ENCODE data around the gene PTGER2.

DNA sequence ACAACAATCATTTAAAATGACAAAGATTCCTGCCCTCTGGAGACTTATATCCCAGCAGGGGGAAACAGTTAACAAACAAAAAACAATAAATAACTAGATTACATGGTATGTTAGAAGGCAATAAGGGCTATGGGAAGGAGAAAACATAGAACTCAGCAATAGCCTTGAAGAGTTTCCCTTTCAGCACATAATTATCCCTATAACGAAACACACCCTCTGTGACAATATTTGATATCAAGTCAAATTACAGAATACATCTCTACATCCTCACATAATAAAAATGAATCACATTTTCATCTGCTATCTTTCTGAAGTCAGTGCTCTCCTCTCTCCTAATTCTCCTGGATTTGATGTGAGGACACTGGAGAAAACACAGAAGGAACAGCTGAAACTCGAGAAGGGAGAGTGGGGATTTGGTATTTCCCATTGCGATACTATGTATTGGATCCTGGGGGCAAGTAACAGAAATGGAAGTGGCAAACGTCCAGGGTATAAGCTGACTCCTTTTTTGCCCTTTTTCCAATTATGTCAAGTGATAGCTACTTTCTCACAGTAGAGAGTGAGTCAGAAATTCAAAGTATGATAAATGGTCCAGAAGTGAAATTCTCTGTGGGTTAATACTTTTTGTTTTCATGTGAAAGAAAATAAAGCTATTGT lies 9.7 kb upstream of the PTGER2 start:
- TF ChIP-seq, protein P1, sequence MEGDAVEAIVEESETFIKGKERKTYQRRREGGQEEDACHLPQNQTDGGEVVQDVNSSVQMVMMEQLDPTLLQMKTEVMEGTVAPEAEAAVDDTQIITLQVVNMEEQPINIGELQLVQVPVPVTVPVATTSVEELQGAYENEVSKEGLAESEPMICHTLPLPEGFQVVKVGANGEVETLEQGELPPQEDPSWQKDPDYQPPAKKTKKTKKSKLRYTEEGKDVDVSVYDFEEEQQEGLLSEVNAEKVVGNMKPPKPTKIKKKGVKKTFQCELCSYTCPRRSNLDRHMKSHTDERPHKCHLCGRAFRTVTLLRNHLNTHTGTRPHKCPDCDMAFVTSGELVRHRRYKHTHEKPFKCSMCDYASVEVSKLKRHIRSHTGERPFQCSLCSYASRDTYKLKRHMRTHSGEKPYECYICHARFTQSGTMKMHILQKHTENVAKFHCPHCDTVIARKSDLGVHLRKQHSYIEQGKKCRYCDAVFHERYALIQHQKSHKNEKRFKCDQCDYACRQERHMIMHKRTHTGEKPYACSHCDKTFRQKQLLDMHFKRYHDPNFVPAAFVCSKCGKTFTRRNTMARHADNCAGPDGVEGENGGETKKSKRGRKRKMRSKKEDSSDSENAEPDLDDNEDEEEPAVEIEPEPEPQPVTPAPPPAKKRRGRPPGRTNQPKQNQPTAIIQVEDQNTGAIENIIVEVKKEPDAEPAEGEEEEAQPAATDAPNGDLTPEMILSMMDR (IDR thresholded peaks at IDR 0.05) = no peak
- TF ChIP-seq POLR2A (IDR thresholded peaks at IDR 0.05) = no peak
- no peak for TF ChIP-seq EP300 (IDR thresholded peaks at IDR 0.05)

All from tibial nerve (tissue), 4 donors.